Measurements from ENCODE around the gene FSIP1. TPM values are rescaled to one million over a fixed set of nuclear protein-coding genes. Genes with fewer than 3 reads are reported as not detected.

Gene FSIP1
- total RNA-seq, 3 donors from 2014 or later, result 4.1 to 12.1 (median 5.1) TPM

- ATAC-seq (no peak), DNase-seq (no peak)
- intact Hi-C loops (cut with DNase I, micrococcal nuclease), result loop anchor here in 1 of 2 donors (5.0 to 10.0 kb wide), 2 partner anchors 90 to 163 kb away; no protein-coding TSS in a partner anchor
- TF ChIP-seq, protein P1, sequence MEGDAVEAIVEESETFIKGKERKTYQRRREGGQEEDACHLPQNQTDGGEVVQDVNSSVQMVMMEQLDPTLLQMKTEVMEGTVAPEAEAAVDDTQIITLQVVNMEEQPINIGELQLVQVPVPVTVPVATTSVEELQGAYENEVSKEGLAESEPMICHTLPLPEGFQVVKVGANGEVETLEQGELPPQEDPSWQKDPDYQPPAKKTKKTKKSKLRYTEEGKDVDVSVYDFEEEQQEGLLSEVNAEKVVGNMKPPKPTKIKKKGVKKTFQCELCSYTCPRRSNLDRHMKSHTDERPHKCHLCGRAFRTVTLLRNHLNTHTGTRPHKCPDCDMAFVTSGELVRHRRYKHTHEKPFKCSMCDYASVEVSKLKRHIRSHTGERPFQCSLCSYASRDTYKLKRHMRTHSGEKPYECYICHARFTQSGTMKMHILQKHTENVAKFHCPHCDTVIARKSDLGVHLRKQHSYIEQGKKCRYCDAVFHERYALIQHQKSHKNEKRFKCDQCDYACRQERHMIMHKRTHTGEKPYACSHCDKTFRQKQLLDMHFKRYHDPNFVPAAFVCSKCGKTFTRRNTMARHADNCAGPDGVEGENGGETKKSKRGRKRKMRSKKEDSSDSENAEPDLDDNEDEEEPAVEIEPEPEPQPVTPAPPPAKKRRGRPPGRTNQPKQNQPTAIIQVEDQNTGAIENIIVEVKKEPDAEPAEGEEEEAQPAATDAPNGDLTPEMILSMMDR (IDR thresholded peaks at IDR 0.05), result no peak
- Histone ChIP-seq H3K9me3 (no peaks in the 10 kb centered on the region), H3K4me3 (no peak overlapping the region), H3K36me3 (ENCODE audit: low read depth) (peaks cover 5% of the 10 kb centered on the region), H3K4me1 (ENCODE audit: low read depth) (peaks cover 47% of the 10 kb centered on the region)
Measured at GRCh38 chr15:39594446-39595337, 187.9 kb downstream of the FSIP1 start.

GRCh38 chr15:39593656-39594445 is 188.8 kb downstream of the FSIP1 start:
- ATAC-seq (peak; percentile 60), DNase-seq (peak in 2 of 3 donors; percentile 57 to 72)
- Histone ChIP-seq H3K4me1 (ENCODE audit: low read depth) (peaks cover 39% of the 10 kb centered on the region), H3K36me3 (ENCODE audit: low read depth) (peaks cover 5% of the 10 kb centered on the region), H3K4me3 (no peak overlapping the region), H3K9me3 (no peaks in the 10 kb centered on the region)
- TF ChIP-seq, protein P1 (IDR thresholded peaks at IDR 0.05), result no peak
- intact Hi-C loops (cut with DNase I, micrococcal nuclease), result loop anchor here in 1 of 2 donors (5.0 to 10.0 kb wide), 2 partner anchors 91 to 163 kb away; no protein-coding TSS in a partner anchor

- DNase-seq (peak in 1 of 3 donors; percentile 51), ATAC-seq (no peak)
- no peak overlapping the region for H3K4me3 ChIP-seq
- H3K9me3 ChIP-seq, result no peaks in the 10 kb centered on the region
- TF ChIP-seq, protein P1 (IDR thresholded peaks at IDR 0.05), result no peak
- peaks cover 5% of the 10 kb centered on the region for H3K36me3 ChIP-seq (ENCODE audit: low read depth)
- peaks cover 38% of the 10 kb centered on the region for H3K4me1 ChIP-seq (ENCODE audit: low read depth)
- intact Hi-C loops (cut with DNase I, micrococcal nuclease), result loop anchor here in 1 of 2 donors (5.0 to 10.0 kb wide), 2 partner anchors 92 to 164 kb away; no protein-coding TSS in a partner anchor
Measured at GRCh38 chr15:39593071-39593655, 189.5 kb downstream of the FSIP1 start.

- DNase-seq (no peak), ATAC-seq (no peak)
- peaks cover 5% of the 10 kb centered on the region for H3K36me3 ChIP-seq (ENCODE audit: low read depth)
- no peak overlapping the region for H3K4me3 ChIP-seq
- peaks cover 32% of the 10 kb centered on the region for H3K4me1 ChIP-seq (ENCODE audit: low read depth)
- H3K9me3 ChIP-seq, result no peaks in the 10 kb centered on the region
- TF ChIP-seq, protein P1 (IDR thresholded peaks at IDR 0.05), result no peak
- intact Hi-C loops (cut with DNase I, micrococcal nuclease), result loop anchor here in 1 of 2 donors (5.0 to 10.0 kb wide), 2 partner anchors 92 to 165 kb away; no protein-coding TSS in a partner anchor
Measured at GRCh38 chr15:39592500-39592899, 190.1 kb downstream of the FSIP1 start.

DNA sequence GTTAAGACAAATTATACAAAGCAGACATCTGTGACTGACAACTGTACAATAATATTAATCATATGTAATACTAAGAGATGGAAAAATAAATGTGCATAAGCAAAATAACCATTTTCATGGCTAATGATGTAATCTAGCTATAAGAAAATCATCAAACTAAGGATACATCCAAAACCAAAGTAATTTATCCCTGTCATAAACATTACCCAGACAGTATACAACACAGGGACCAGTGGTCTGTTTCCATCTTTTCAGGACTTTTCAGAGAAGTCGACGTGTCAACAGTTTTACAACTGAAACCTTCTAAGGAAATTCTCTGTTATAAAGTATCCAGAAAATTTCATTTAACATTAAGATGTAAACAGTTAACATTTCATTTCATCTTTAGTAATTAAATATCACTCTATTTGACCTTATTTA is 190.7 kb downstream of the FSIP1 start:
- Histone ChIP-seq H3K4me3 (no peak overlapping the region), H3K9me3 (no peaks in the 10 kb centered on the region), H3K36me3 (ENCODE audit: low read depth) (peaks cover 5% of the 10 kb centered on the region), H3K4me1 (ENCODE audit: low read depth) (peaks cover 29% of the 10 kb centered on the region)
- intact Hi-C loops (cut with DNase I, micrococcal nuclease), result loop anchor here in 1 of 2 donors (5.0 to 10.0 kb wide), 2 partner anchors 93 to 165 kb away; no protein-coding TSS in a partner anchor
- TF ChIP-seq, protein P1 (IDR thresholded peaks at IDR 0.05), result no peak
- ATAC-seq, result no peak
- DNase-seq, result no peak

Data from mucosa of descending colon (tissue), 3 donors.